ENCODE results near the gene TALDO1.
"Not testable (repeated sequence)": the region's sequence is repeated elsewhere in the genome, so short reads cannot be mapped to it uniquely, and the experiment has no call there.

TALDO1 gene

GRCh38 chr11:726278-727220 is 20.7 kb upstream of the TALDO1 start:
- Histone ChIP-seq H3K27me3 (ENCODE audit: control insufficient read depth, insufficient read depth, low read length) (no peaks in the 10 kb centered on the region), H3K9ac (ENCODE audit: low read depth, low read length) (0 out of 2 replicates have a peak overlapping the region, but pooled peaks have one; percentile 51), H3K27ac (ENCODE audit: low read depth, low read length) (no peak overlapping the region), H3K4me3 (ENCODE audit: low read depth, low read length) (peak overlapping the region; percentile 59), H3K4me1 (ENCODE audit: control insufficient read depth, insufficient read depth, low read length) (peaks cover 5% of the 10 kb centered on the region; the same call in 1 of the 2 replicates), H3K9me3 (ENCODE audit: control insufficient read depth, insufficient read depth, low read length) (no peaks in the 10 kb centered on the region), H3K36me3 (ENCODE audit: control insufficient read depth, insufficient read depth, low read length) (no peaks in the 10 kb centered on the region)

GRCh38 chr11:727281-727701 is 20.0 kb upstream of the TALDO1 start:
- no peaks in the 10 kb centered on the region for H3K9me3 ChIP-seq (ENCODE audit: control insufficient read depth, insufficient read depth, low read length)
- no peak overlapping the region for H3K4me3 ChIP-seq (ENCODE audit: low read depth, low read length)
- peaks cover 5% of the 10 kb centered on the region; the same call in 1 of the 2 replicates for H3K4me1 ChIP-seq (ENCODE audit: control insufficient read depth, insufficient read depth, low read length)
- no peak overlapping the region for H3K9ac ChIP-seq (ENCODE audit: low read depth, low read length)
- no peaks in the 10 kb centered on the region for H3K27me3 ChIP-seq (ENCODE audit: control insufficient read depth, insufficient read depth, low read length)
- no peak overlapping the region for H3K27ac ChIP-seq (ENCODE audit: low read depth, low read length)
- no peaks in the 10 kb centered on the region for H3K36me3 ChIP-seq (ENCODE audit: control insufficient read depth, insufficient read depth, low read length)

GRCh38 chr11:727859-728748 is 19.2 kb upstream of the TALDO1 start:
- Histone ChIP-seq H3K9ac (ENCODE audit: low read depth, low read length) (no peak overlapping the region), H3K27me3 (ENCODE audit: control insufficient read depth, insufficient read depth, low read length) (no peaks in the 10 kb centered on the region), H3K27ac (ENCODE audit: low read depth, low read length) (no peak overlapping the region), H3K36me3 (ENCODE audit: control insufficient read depth, insufficient read depth, low read length) (no peaks in the 10 kb centered on the region), H3K4me3 (ENCODE audit: low read depth, low read length) (no peak overlapping the region), H3K4me1 (ENCODE audit: control insufficient read depth, insufficient read depth, low read length) (peaks cover 5% of the 10 kb centered on the region; the same call in 1 of the 2 replicates), H3K9me3 (ENCODE audit: control insufficient read depth, insufficient read depth, low read length) (no peaks in the 10 kb centered on the region)

- H3K27ac ChIP-seq (ENCODE audit: low read depth, low read length) = no peak overlapping the region
- no peak overlapping the region for H3K9ac ChIP-seq (ENCODE audit: low read depth, low read length)
- H3K36me3 ChIP-seq (ENCODE audit: control insufficient read depth, insufficient read depth, low read length) = no peaks in the 10 kb centered on the region
- no peaks in the 10 kb centered on the region for H3K27me3 ChIP-seq (ENCODE audit: control insufficient read depth, insufficient read depth, low read length)
- H3K4me3 ChIP-seq (ENCODE audit: low read depth, low read length) = no peak overlapping the region
- no peaks in the 10 kb centered on the region for H3K9me3 ChIP-seq (ENCODE audit: control insufficient read depth, insufficient read depth, low read length)
- H3K4me1 ChIP-seq (ENCODE audit: control insufficient read depth, insufficient read depth, low read length) = peaks cover 5% of the 10 kb centered on the region; the same call in 1 of the 2 replicates
Observed at GRCh38 chr11:728901-729491, 18.3 kb upstream of the TALDO1 start.

- H3K4me1 ChIP-seq (ENCODE audit: control insufficient read depth, insufficient read depth, low read length) = peaks cover 5% of the 10 kb centered on the region; the same call in 1 of the 2 replicates
- no peaks in the 10 kb centered on the region for H3K27me3 ChIP-seq (ENCODE audit: control insufficient read depth, insufficient read depth, low read length)
- H3K9ac ChIP-seq (ENCODE audit: low read depth, low read length) = no peak overlapping the region
- no peak overlapping the region for H3K27ac ChIP-seq (ENCODE audit: low read depth, low read length)
- no peak overlapping the region for H3K4me3 ChIP-seq (ENCODE audit: low read depth, low read length)
- H3K9me3 ChIP-seq (ENCODE audit: control insufficient read depth, insufficient read depth, low read length) = no peaks in the 10 kb centered on the region
- no peaks in the 10 kb centered on the region for H3K36me3 ChIP-seq (ENCODE audit: control insufficient read depth, insufficient read depth, low read length)
Observed at GRCh38 chr11:729492-730074, 17.7 kb upstream of the TALDO1 start.

- Histone ChIP-seq H3K9me3 (ENCODE audit: control insufficient read depth, insufficient read depth, low read length) (no peaks in the 10 kb centered on the region), H3K4me1 (ENCODE audit: control insufficient read depth, insufficient read depth, low read length) (no peaks in the 10 kb centered on the region), H3K36me3 (ENCODE audit: control insufficient read depth, insufficient read depth, low read length) (no peaks in the 10 kb centered on the region), H3K9ac (ENCODE audit: low read depth, low read length) (no peak overlapping the region), H3K4me3 (ENCODE audit: low read depth, low read length) (no peak overlapping the region), H3K27me3 (ENCODE audit: control insufficient read depth, insufficient read depth, low read length) (no peaks in the 10 kb centered on the region), H3K27ac (ENCODE audit: low read depth, low read length) (no peak overlapping the region)
Observed at GRCh38 chr11:733072-733471, 14.2 kb upstream of the TALDO1 start.

GRCh38 chr11:734541-734940 is 12.7 kb upstream of the TALDO1 start:
- H3K4me3 ChIP-seq (ENCODE audit: low read depth, low read length); H3K36me3 ChIP-seq (ENCODE audit: control insufficient read depth, insufficient read depth, low read length); H3K9ac ChIP-seq (ENCODE audit: low read depth, low read length); H3K27me3 ChIP-seq (ENCODE audit: control insufficient read depth, insufficient read depth, low read length); H3K4me1 ChIP-seq (ENCODE audit: control insufficient read depth, insufficient read depth, low read length); H3K27ac ChIP-seq (ENCODE audit: low read depth, low read length); H3K9me3 ChIP-seq (ENCODE audit: control insufficient read depth, insufficient read depth, low read length): not testable (repeated sequence)

GRCh38 chr11:737366-737765 is 9.9 kb upstream of the TALDO1 start:
- Histone ChIP-seq H3K4me3 (ENCODE audit: low read depth, low read length) (no peak overlapping the region), H3K27ac (ENCODE audit: low read depth, low read length) (no peak overlapping the region), H3K36me3 (ENCODE audit: control insufficient read depth, insufficient read depth, low read length) (no peaks in the 10 kb centered on the region), H3K9me3 (ENCODE audit: control insufficient read depth, insufficient read depth, low read length) (no peaks in the 10 kb centered on the region), H3K4me1 (ENCODE audit: control insufficient read depth, insufficient read depth, low read length) (no peaks in the 10 kb centered on the region), H3K27me3 (ENCODE audit: control insufficient read depth, insufficient read depth, low read length) (no peaks in the 10 kb centered on the region), H3K9ac (ENCODE audit: low read depth, low read length) (no peak overlapping the region)

- H3K9me3 ChIP-seq (ENCODE audit: control insufficient read depth, insufficient read depth, low read length); H3K4me1 ChIP-seq (ENCODE audit: control insufficient read depth, insufficient read depth, low read length); H3K27me3 ChIP-seq (ENCODE audit: control insufficient read depth, insufficient read depth, low read length); H3K36me3 ChIP-seq (ENCODE audit: control insufficient read depth, insufficient read depth, low read length); H3K4me3 ChIP-seq (ENCODE audit: low read depth, low read length); H3K27ac ChIP-seq (ENCODE audit: low read depth, low read length); H3K9ac ChIP-seq (ENCODE audit: low read depth, low read length): not testable (repeated sequence)
Observed at GRCh38 chr11:737899-738298, 9.4 kb upstream of the TALDO1 start.

- Histone ChIP-seq H3K27me3 (ENCODE audit: control insufficient read depth, insufficient read depth, low read length) (no peaks in the 10 kb centered on the region), H3K36me3 (ENCODE audit: control insufficient read depth, insufficient read depth, low read length) (no peaks in the 10 kb centered on the region), H3K9me3 (ENCODE audit: control insufficient read depth, insufficient read depth, low read length) (no peaks in the 10 kb centered on the region), H3K9ac (ENCODE audit: low read depth, low read length) (no peak overlapping the region), H3K4me1 (ENCODE audit: control insufficient read depth, insufficient read depth, low read length) (peaks cover 8% of the 10 kb centered on the region), H3K4me3 (ENCODE audit: low read depth, low read length) (no peak overlapping the region), H3K27ac (ENCODE audit: low read depth, low read length) (no peak overlapping the region)
Observed at GRCh38 chr11:742156-742546, 5.1 kb upstream of the TALDO1 start.
